HS-27A (cell line): ENCODE measurements around the gene CITED4.

Experiments
- DNase-seq: peaks from one replicate; pipeline ENCODE4 v3.0.0-alpha.2; 2012; ENCODE audit warnings: low read depth, missing footprints

CITED4 gene

GRCh38 chr1:40853113-40853884 lies 8.9 kb downstream of the CITED4 start:
- no peak for DNase-seq

GRCh38 chr1:40851643-40852042 lies 10.5 kb downstream of the CITED4 start:
- DNase-seq: no peak

- DNase-seq: peak; percentile 41
Observed at GRCh38 chr1:40849801-40850592, 12.2 kb downstream of the CITED4 start.

- no peak for DNase-seq
Observed at GRCh38 chr1:40848530-40849189, 13.5 kb downstream of the CITED4 start.

GRCh38 chr1:40847023-40847745 lies 15.0 kb downstream of the CITED4 start:
- DNase-seq: no peak

GRCh38 chr1:40845895-40846294 lies 16.3 kb downstream of the CITED4 start:
- DNase-seq: no peak

GRCh38 chr1:40844887-40845878 lies 17.0 kb downstream of the CITED4 start:
- no peak for DNase-seq

- DNase-seq: no peak
Observed at GRCh38 chr1:40844079-40844478, 18.1 kb downstream of the CITED4 start.

GRCh38 chr1:40842691-40843090 lies 19.5 kb downstream of the CITED4 start:
- DNase-seq: no peak

- no peak for DNase-seq
Observed at GRCh38 chr1:40842207-40842606, 20.0 kb downstream of the CITED4 start.

- DNase-seq: no peak
Observed at GRCh38 chr1:40841602-40842001, 20.6 kb downstream of the CITED4 start.

- no peak for DNase-seq
Observed at GRCh38 chr1:40840526-40841323, 21.4 kb downstream of the CITED4 start.

GRCh38 chr1:40839943-40840335 lies 22.2 kb downstream of the CITED4 start:
- no peak for DNase-seq

GRCh38 chr1:40838980-40839942 lies 22.9 kb downstream of the CITED4 start:
- DNase-seq: no peak

GRCh38 chr1:40838045-40838979 lies 23.9 kb downstream of the CITED4 start:
- DNase-seq: no peak

GRCh38 chr1:40837601-40838000 lies 24.6 kb downstream of the CITED4 start:
- DNase-seq: no peak

- DNase-seq: no peak
Observed at GRCh38 chr1:40836283-40836682, 25.9 kb downstream of the CITED4 start.
